ENCODE data around the gene KRTAP10-6.

The KRTAP10-6 gene

GRCh38 chr21:44630440-44630839 is 38.1 kb upstream of the KRTAP10-6 start:
- TF ChIP-seq CTCF (IDR thresholded peaks at IDR 0.05), result no peak

- TF ChIP-seq CTCF (IDR thresholded peaks at IDR 0.05), result no peak
These were observed 36.5 kb upstream of the KRTAP10-6 start for GRCh38 chr21:44628707-44629391.

GRCh38 chr21:44626673-44627143 is 34.4 kb upstream of the KRTAP10-6 start, which contains the start of gene KRTAP10-9:
Gene KRTAP10-9 (plus strand): TSS chr21:44627093. CDS start chr21:44627172, 79 bp downstream.
- TF ChIP-seq CTCF (IDR thresholded peaks at IDR 0.05), result no peak

GRCh38 chr21:44626262-44626661 is 34.0 kb upstream of the KRTAP10-6 start:
- TF ChIP-seq CTCF (IDR thresholded peaks at IDR 0.05), result no peak

GRCh38 chr21:44625756-44626155 is 33.5 kb upstream of the KRTAP10-6 start:
- no peak for TF ChIP-seq CTCF (IDR thresholded peaks at IDR 0.05)

GRCh38 chr21:44623575-44623974 is 31.3 kb upstream of the KRTAP10-6 start:
- no peak for TF ChIP-seq CTCF (IDR thresholded peaks at IDR 0.05)

- TF ChIP-seq CTCF (IDR thresholded peaks at IDR 0.05), result no peak
These were observed 27.6 kb upstream of the KRTAP10-6 start for GRCh38 chr21:44619886-44620285.

Data from LNCAP (cell line).